Left renal pelvis (tissue), 4 donors: ENCODE measurements around the gene PROSER2. TPM values are rescaled to one million over a fixed set of nuclear protein-coding genes. Genes with fewer than 3 reads are reported as not detected.

Experiments used
- DNase-seq, 4 donors: peaks; one replicate each; pipeline ENCODE4 v3.0.0-alpha.2; 2013; ENCODE audit warnings: low read depth in 4 of 4, low spot score in 3 of 4
- polyA plus RNA-seq, 4 donors: library from polyadenylated mRNA; unstranded; fragments of 120-200 nt; gene quantifications; one replicate each; pipeline ENCODE4 v1.2.1, GENCODE V29; 2013; ENCODE audit not compliant: insufficient read length in 4 of 4

PROSER2 gene
- polyA plus RNA-seq, 4 donors = 4.9 to 7.8 (median 5.6) TPM

DNA sequence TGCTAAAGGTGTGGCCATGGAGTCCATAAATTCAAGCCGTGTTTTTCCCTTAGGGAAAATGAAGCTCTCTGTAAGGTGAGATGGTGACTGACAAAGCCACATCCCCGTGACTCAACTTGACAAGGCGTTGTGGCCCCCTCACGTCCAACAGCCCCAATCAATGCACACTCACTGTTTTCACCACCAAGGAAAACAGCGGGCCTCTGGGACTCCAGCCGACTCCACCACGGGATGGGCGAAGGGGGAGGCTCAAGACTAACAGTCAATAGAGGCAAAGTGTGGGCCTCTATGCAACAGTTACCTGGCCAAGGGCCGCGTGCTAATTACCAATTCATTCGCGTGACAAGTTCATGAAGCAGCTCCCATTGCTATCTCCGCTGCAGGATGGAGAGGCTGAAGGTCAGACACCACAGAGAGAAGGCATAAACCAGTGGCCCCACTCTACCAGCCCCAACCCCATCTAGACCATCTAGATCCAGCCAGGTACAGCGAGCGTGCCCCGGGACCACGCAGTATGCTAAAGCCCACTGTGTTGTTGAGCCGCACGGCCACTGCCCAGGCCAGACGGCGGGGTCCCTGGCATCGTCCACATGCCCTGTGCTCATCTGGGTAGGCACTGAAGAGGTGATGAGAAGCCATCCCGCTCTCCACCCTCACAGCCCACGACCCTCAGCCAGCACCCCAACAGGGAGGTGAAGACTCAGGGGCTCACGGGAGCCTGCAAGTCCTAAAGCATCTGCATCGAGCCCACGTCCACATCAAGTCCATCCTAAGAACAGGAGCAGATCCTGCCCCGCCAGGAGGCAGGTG lies 76.1 kb downstream of the PROSER2 start:
- DNase-seq = no peak

DNA sequence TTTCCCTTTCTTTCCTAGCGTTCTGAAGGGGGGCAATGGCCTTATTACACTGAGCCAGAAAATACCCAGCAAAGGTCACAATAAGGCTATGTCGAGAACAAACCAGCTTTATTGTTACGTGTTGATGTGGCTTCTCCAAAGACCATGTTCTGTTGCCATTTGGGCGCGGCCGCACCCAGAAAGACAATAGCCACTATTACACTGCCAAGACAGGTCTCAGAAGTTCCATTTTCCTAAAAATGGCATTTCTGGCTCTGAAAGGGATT lies 77.8 kb downstream of the PROSER2 start:
- DNase-seq = no peak

GRCh38 chr10:11901454-11901832 lies 78.3 kb downstream of the PROSER2 start:
- DNase-seq = no peak

- DNase-seq = no peak
These were observed 78.8 kb downstream of the PROSER2 start for GRCh38 chr10:11901833-11902475.

- DNase-seq = no peak
These were observed 79.5 kb downstream of the PROSER2 start for GRCh38 chr10:11902646-11903045.

- no peak for DNase-seq
These were observed 83.6 kb downstream of the PROSER2 start for GRCh38 chr10:11906714-11907113.

DNA sequence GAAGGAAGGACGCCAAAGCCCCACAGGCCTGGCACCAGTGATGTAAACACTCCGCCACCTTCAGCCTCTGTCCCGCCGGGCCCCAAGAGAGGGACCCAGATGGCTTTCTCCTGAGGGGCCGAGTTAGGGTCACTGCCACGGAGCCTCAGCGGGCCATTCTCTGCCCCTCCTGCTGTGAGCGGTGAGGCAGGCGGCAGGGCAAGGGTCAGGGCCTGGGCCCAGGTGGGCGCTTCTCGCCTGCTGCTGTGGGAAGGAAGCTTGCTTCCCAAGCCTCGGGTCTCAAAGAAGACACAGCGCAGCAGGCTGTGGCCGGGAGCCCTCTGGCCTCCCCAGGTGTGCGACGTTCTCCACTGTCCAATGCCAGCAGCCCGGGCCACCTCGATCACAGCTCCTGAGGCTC lies 84.8 kb downstream of the PROSER2 start:
- no peak for DNase-seq

GRCh38 chr10:11908536-11908935 lies 85.4 kb downstream of the PROSER2 start:
- DNase-seq = no peak

DNA sequence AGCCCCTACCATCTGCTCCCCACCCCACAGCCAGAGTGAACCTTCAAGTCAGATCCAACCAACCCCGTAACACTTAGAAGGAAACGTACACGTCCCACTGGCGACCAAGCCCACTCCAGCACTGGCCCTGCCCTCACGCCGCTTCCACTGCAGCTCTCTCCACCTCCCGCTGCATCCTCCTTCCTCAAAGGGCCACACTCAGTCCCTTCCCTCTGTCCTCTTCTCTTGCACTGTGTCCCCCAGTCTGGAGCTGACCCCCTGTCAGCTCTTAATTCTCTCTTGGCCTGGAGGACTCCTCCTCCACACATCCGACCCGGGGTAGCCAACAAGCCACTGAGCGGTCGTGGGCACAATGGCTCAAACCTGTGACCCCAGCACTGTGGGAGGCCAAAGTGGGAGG lies 85.8 kb downstream of the PROSER2 start:
- DNase-seq = no peak

- no peak for DNase-seq
These were observed 86.5 kb downstream of the PROSER2 start for GRCh38 chr10:11909618-11910017.

GRCh38 chr10:11910102-11910501 lies 86.9 kb downstream of the PROSER2 start:
- DNase-seq = no peak

DNA sequence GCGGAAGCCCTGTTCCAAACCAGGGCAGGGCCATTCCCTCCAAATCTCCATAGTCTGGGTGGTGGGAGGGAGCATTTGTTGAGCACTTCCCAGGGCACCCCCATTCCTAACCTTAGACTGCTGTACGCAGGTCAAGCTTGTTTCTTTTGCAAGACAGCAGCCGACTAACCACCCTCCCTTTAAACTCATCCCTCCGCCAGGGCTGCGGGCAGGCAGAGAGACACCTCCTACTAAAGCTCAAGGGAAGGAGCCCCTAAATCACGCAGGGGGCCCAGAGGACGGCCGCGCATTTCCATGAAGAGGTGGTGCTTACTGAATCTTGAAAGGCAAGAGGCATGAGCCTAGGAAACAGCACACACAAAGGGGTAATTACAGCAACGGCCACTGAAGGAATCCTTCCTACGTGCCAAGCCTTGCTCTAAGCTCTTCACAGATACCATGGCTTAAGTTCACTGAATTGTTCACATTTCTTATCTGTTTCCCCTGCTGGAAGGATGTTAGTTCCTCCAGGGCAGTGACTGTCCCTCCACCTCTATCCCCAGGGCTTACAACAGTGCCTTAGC lies 90.0 kb downstream of the PROSER2 start:
- DNase-seq = no peak

- no peak for DNase-seq
These were observed 95.2 kb downstream of the PROSER2 start for GRCh38 chr10:11918384-11918783.

- no peak for DNase-seq
These were observed 96.1 kb downstream of the PROSER2 start for GRCh38 chr10:11919271-11919670.

Other genes with a start within 250 kb of the PROSER2 start
- gene USP6NL, start 211.7 kb upstream of the PROSER2 start, polyA plus RNA-seq = 10 to 100 TPM; 21.1 to 31.9 (median 29.8) TPM
- gene ECHDC3, start 81.0 kb upstream of the PROSER2 start, polyA plus RNA-seq = 10 to 100 TPM in 2 of 4 donors, 1 to 10 TPM in 2; 6.7 to 14.2 (median 10.8) TPM
- gene UPF2, start 219.5 kb downstream of the PROSER2 start, polyA plus RNA-seq = 10 to 100 TPM; 27.3 to 39.8 (median 37.7) TPM
- gene DHTKD1, start 245.6 kb downstream of the PROSER2 start, polyA plus RNA-seq = 10 to 100 TPM; 16.7 to 35.4 (median 30.2) TPM